DND-41 (cell line): Measurements from ENCODE around the gene UBE3D.

ENCODE experiments used
- CTCF ChIP-seq: IDR thresholded peaks from 2 replicates; pipeline ENCODE4 v1.5.1; 2012; ENCODE audit warnings: borderline replicate concordance, low read length, moderate library complexity, mild to moderate bottlenecking; ENCODE audit not compliant: poor library complexity, severe bottlenecking; ENCODE audit errors: extremely low read depth
- EZH2 ChIP-seq: IDR thresholded peaks from 3 replicates; pipeline ENCODE4 v1.6.1; 2012; ENCODE audit warnings: borderline replicate concordance, low read depth, mild to moderate bottlenecking, moderate library complexity, low read length, inconsistent platforms; ENCODE audit not compliant: severe bottlenecking

DNA sequence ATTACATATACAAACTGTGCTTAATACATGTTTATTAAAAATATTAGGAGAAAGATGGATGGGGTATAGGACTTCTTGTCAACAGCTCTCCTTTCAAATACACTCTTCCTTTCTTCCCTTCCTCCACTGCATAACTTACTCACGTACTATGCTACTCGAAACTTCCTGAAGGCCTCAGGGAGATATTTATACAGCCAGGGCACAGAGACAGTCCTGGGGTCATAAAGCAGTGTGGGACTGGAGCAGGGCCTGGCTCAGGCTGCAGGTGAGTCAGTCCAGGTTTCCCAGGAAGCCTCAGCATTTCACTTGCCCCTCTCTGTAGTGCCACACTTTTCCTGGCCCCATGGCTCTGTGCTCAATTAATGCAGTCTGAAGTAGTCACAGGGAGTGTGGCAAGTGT lies 157.0 kb downstream of the UBE3D start:
- no peak for TF ChIP-seq CTCF
- no peak for TF ChIP-seq EZH2
